ENCODE results near the gene A1CF.

Gene A1CF

GRCh38 chr10:50862719-50863118 lies 22.7 kb downstream of the A1CF start:
- DNase-seq (ENCODE audit: low read depth): no peak

DNA sequence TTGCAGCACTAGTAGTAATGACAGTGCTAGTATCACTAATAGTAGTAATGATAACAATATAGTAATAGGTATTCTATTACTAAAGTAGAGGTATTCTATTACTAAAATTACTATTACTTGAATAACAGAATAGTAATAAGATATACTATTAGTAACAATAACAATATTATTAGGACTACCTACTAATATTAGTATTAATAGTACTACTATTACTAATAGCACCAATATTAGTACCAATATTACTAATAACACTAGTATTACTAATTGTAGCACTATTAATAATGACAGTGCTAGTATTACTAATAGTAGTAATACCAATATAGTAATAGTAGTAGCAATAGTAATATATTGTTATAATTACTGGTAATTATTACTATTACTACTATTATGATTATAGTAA lies 24.1 kb downstream of the A1CF start:
- DNase-seq (ENCODE audit: low read depth): no peak

GRCh38 chr10:50857579-50857978 lies 27.8 kb downstream of the A1CF start:
- no peak for DNase-seq (ENCODE audit: low read depth)

DNA sequence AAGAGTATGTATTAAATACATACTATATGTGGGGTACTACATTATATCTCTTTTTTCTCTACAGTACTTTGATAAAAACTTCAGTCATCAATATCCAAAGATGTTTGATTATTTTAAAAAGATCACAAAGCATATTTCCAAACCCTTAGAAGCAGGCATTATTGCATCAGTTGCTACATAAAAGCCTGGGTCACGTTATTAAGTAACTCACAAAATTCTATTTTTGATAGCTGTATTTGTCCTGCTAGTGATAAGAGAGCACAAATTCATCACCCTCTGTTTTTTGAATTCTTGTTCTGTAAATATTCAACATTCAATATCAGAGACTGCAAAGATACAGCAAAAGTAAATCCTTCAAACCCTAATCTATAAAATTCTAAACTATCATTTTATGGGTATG lies 30.0 kb downstream of the A1CF start:
- no peak for DNase-seq (ENCODE audit: low read depth)

DNA sequence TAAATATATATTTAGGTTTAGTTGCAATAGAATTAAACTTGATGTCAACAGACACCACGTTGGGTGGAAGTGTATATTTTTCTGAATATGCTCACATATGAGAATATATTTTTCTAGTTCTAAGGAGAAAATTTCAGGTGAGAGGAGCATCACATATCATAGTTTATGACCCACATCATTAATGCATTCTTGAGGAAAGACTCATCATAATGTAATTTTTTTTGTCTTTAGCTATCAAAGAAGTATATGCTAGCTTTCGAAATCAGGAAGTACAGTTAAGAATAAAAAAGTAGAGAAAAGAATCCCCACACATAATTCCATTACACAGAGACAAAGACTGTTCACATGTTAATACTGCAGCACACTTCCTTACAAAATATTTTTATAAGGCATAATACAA lies 30.4 kb downstream of the A1CF start:
- no peak for DNase-seq (ENCODE audit: low read depth)

GRCh38 chr10:50853557-50853956 lies 31.9 kb downstream of the A1CF start:
- DNase-seq (ENCODE audit: low read depth): no peak

DNA sequence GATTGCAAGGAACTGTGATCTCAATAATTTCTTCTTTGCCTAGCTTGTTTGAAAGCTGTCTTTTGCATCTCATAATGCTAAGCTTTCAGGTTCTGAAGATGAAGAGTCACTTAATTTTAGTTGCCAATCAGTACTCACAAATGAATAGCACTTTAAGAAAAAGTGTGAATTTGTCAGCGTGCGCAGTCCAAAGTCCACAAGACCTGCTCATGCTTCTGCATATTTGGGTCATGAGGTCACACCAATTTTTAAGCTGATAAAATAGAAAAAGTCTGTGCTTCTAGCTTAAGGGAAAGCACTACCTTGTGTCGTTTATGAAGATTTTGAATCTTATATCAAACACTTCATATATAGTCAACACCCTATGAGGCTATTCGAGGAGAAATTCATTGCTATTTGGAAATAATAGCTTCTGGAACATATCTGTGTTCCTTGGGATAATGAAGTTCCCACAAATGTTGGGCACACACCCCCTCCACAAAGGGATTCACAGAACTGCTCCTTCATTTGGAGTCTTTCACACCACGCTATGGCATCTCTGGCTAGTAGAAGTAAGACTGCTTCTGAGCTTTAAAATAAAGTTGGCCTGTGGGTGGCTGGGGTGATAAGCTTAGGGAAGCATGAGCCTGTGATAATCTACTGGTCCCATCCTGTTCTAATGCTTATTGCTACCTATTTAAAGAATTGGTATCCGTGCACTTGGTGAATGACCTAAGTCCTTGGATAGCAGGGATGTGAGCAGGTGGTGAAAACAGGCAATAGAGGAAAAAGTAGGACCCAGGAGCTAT lies 33.3 kb downstream of the A1CF start:
- no peak for DNase-seq (ENCODE audit: low read depth)

GRCh38 chr10:50850578-50851230 lies 34.7 kb downstream of the A1CF start:
- no peak for DNase-seq (ENCODE audit: low read depth)

GRCh38 chr10:50846753-50847152 lies 38.7 kb downstream of the A1CF start:
- DNase-seq (ENCODE audit: low read depth): peak; percentile 13

GRCh38 chr10:50837095-50837494 lies 48.3 kb downstream of the A1CF start:
- DNase-seq (ENCODE audit: low read depth): no peak

GRCh38 chr10:50832171-50832751 lies 53.2 kb downstream of the A1CF start:
- no peak for DNase-seq (ENCODE audit: low read depth)

- no peak for DNase-seq (ENCODE audit: low read depth)
Measured at GRCh38 chr10:50830066-50830465, 55.4 kb downstream of the A1CF start.

- no peak for DNase-seq (ENCODE audit: low read depth)
Measured at GRCh38 chr10:50824782-50825181, 60.6 kb downstream of the A1CF start.

DNA sequence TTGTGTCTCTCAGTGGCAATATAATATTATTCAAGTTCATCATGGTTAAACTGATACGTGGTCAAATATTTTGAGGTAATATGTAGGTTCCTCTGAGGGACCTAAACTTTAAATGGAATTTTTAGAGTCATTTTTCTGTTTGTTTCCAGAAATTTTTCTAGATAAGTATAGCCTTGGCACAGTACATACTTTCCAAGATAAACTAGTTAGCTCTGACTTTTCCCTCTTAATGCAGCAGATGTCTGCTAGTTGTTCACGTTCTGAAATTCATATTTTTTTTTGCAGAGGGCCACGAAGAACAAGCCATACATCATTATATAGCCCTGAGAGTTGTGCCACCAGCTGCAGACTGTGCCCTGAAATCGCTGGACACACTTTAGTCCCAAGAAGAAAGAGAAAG lies 61.6 kb downstream of the A1CF start:
- no peak for DNase-seq (ENCODE audit: low read depth)

DNA sequence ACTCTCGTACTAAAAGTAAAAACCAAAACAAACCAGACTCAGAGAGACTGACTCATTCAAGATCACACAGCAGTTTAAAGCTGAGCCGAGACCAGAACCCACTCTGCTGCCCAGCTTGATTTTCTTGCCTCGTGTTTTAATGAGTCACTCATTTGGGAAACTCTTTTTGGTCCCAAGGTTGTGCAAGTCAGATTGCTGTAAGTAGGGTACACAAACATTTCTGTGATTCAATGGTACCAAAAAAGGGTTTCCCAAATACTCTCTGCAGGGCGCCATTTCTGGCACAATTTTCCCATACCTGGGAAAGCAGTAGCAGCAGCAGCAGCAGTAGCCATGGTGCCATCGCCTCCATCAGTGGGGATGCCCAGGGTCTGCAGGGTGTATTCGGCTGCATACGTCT lies 75.8 kb downstream of the A1CF start:
- peak; percentile 48 for DNase-seq (ENCODE audit: low read depth)

DNA sequence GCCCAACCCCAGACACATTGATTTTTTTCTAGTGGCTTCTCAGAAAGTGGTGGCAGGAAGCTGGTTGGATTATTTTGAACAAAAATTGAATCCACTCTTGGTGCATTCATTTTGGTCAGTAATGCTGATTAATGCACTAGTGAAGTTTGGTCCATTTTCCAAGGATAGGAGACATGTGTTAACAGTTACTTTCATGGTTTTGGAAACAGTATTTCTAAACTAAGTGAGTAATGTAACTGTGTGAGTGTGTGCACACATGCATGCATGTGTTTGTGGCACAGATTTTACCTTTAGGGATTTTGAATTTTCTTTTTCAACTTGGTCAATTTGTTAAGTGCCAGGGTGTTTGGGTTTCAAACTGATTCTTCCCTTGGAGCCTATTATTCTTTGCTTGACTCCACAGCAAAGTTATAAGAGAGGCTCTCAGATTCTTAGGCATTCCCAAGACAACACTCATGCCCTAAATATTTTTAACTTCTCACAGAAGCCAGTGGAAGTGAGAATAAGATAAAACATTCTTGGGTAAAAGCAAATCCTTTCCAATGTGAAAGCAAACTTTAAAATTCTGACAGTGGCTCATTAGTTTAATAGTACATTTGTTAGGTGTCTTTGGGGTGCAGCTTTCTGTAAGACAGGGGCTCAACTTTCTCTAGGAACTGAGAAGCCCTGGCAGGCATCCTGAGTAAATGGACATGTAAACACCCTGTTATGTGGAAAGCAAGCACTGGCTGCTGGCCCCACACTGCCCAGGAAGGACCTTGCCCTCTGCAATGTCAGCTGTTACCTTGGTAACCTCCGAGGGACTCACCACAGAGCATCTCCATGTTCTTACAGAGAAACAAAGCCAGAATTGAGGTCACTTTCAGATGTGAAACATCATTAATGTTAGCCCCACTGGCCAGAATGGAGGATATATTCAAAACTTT lies 77.3 kb downstream of the A1CF start:
- DNase-seq (ENCODE audit: low read depth): peak; percentile 32

GRCh38 chr10:50805981-50806622 lies 79.3 kb downstream of the A1CF start:
- no peak for DNase-seq (ENCODE audit: low read depth)

GRCh38 chr10:50799595-50799994 lies 85.8 kb downstream of the A1CF start:
- DNase-seq (ENCODE audit: low read depth): no peak

DNA sequence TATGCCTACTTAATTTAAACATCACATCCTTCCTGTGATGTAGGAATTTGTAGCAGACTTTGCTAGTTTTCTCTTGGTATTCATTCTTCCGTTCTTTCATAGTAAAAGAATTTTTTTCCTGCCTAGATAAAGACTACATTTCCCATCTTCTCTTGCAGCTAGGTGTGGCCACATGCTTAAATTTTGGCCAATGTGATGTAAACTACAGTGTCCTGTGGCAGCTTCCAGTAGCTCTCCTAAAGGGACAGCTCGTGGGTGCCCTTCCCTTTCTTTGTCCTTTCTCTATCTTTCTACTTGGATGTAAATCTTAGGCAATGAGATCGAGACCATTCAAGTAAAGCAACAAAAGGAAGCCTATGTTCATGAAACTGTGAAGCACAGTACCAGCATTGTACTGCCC lies 87.1 kb downstream of the A1CF start:
- DNase-seq (ENCODE audit: low read depth): no peak

GRCh38 chr10:50796693-50797092 lies 88.7 kb downstream of the A1CF start:
- DNase-seq (ENCODE audit: low read depth): no peak

DNA sequence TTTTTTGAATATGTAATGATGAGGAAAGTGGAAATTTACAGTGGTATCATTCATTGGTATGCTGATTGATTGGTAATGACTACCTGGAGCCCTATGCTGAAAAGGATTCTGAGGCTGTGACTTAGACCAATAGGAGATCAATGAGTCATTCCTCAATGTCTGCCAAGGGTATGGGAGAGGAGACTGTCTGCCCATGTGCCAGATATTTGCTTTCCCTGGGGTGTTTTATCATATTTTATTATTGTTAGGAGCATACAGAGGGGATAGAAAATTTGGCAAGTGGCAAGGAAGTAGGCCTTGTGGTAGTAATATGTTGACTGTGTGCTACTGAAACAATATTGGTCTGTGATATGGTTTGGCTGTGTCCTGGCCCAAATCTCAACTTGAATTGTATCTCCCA lies 90.9 kb downstream of the A1CF start:
- DNase-seq (ENCODE audit: low read depth): no peak

All from stromal cell of bone marrow (primary cell).